ENCODE data around the gene BCL11B.

Gene BCL11B

GRCh38 chr14:99159341-99160340 is 112.4 kb downstream of the BCL11B start:
- DNase-seq (ENCODE audit: extremely low spot score): no peak
- ChIA-PET POLR2A (no interaction called here), CTCF (no interaction called here)
- no peak for TF ChIP-seq FOXK2 (IDR thresholded peaks at IDR 0.05)
- TF ChIP-seq LEF1 (IDR thresholded peaks at IDR 0.05; ENCODE audit: borderline replicate concordance): no peak
- TF ChIP-seq, protein P1, sequence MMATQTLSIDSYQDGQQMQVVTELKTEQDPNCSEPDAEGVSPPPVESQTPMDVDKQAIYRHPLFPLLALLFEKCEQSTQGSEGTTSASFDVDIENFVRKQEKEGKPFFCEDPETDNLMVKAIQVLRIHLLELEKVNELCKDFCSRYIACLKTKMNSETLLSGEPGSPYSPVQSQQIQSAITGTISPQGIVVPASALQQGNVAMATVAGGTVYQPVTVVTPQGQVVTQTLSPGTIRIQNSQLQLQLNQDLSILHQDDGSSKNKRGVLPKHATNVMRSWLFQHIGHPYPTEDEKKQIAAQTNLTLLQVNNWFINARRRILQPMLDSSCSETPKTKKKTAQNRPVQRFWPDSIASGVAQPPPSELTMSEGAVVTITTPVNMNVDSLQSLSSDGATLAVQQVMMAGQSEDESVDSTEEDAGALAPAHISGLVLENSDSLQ (IDR thresholded peaks at IDR 0.05): no peak
- no peak for TF ChIP-seq TARDBP (IDR thresholded peaks at IDR 0.05)
- TF ChIP-seq BHLHE40 (IDR thresholded peaks at IDR 0.05; ENCODE audit: borderline replicate concordance): no peak
- no peak for TF ChIP-seq NFRKB (IDR thresholded peaks at IDR 0.05)
- no peak for TF ChIP-seq ARNT (IDR thresholded peaks at IDR 0.05)
- no peak for TF ChIP-seq HDGF (IDR thresholded peaks at IDR 0.05; ENCODE audit: borderline replicate concordance)
- TF ChIP-seq CTBP1 (IDR thresholded peaks at IDR 0.05; ENCODE audit: borderline replicate concordance): no peak
- no peak for TF ChIP-seq L3MBTL2 (conservative IDR thresholded peaks at IDR 0.05)
- TF ChIP-seq ZNF384 (IDR thresholded peaks at IDR 0.05): no peak
- TF ChIP-seq SUZ12 (IDR thresholded peaks at IDR 0.05): no peak
- TF ChIP-seq ELF4 (IDR thresholded peaks at IDR 0.05): no peak

GRCh38 chr14:99158646-99159165 is 113.3 kb downstream of the BCL11B start:
- DNase-seq (ENCODE audit: extremely low spot score): no peak
- CTCF ChIA-PET: no interaction called here
- POLR2A ChIA-PET: no interaction called here
- no peak for TF ChIP-seq FOXA1 (IDR thresholded peaks at IDR 0.05)
- TF ChIP-seq, protein P1 (IDR thresholded peaks at IDR 0.05): no peak
- TF ChIP-seq BHLHE40 (IDR thresholded peaks at IDR 0.05; ENCODE audit: borderline replicate concordance): no peak
- TF ChIP-seq ELF4 (IDR thresholded peaks at IDR 0.05): no peak

GRCh38 chr14:99158150-99158549 is 113.8 kb downstream of the BCL11B start:
- ChIA-PET CTCF (no interaction called here), POLR2A (no interaction called here)
- no peak for DNase-seq (ENCODE audit: extremely low spot score)
- no peak for TF ChIP-seq NFRKB (IDR thresholded peaks at IDR 0.05)
- no peak for TF ChIP-seq ELF4 (IDR thresholded peaks at IDR 0.05)

GRCh38 chr14:99157676-99158075 is 114.3 kb downstream of the BCL11B start:
- TF ChIP-seq SUZ12 (IDR thresholded peaks at IDR 0.05) (no peak), CTBP1 (IDR thresholded peaks at IDR 0.05; ENCODE audit: borderline replicate concordance) (no peak), NFRKB (IDR thresholded peaks at IDR 0.05) (no peak), BHLHE40 (IDR thresholded peaks at IDR 0.05; ENCODE audit: borderline replicate concordance) (no peak), LEF1 (IDR thresholded peaks at IDR 0.05; ENCODE audit: borderline replicate concordance) (no peak), FOXM1 (IDR thresholded peaks at IDR 0.05; ENCODE audit: borderline replicate concordance) (no peak), ZNF384 (IDR thresholded peaks at IDR 0.05) (no peak), ELF4 (IDR thresholded peaks at IDR 0.05) (no peak), FOXA1 (IDR thresholded peaks at IDR 0.05) (no peak), ARNT (IDR thresholded peaks at IDR 0.05) (no peak), FOXK2 (IDR thresholded peaks at IDR 0.05) (no peak), SP1 (IDR thresholded peaks at IDR 0.05) (no peak), TARDBP (IDR thresholded peaks at IDR 0.05) (no peak), HDGF (IDR thresholded peaks at IDR 0.05; ENCODE audit: borderline replicate concordance) (no peak), L3MBTL2 (conservative IDR thresholded peaks at IDR 0.05) (no peak)
- TF ChIP-seq, protein P1 (IDR thresholded peaks at IDR 0.05): no peak
- POLR2A ChIA-PET: no interaction called here
- DNase-seq (ENCODE audit: extremely low spot score): no peak
- CTCF ChIA-PET: no interaction called here

GRCh38 chr14:99157246-99157645 is 114.8 kb downstream of the BCL11B start:
- ChIA-PET CTCF (no interaction called here), POLR2A (no interaction called here)
- no peak for DNase-seq (ENCODE audit: extremely low spot score)
- TF ChIP-seq ZNF384 (IDR thresholded peaks at IDR 0.05) (no peak), FOXM1 (IDR thresholded peaks at IDR 0.05; ENCODE audit: borderline replicate concordance) (no peak), L3MBTL2 (conservative IDR thresholded peaks at IDR 0.05) (no peak), ELF4 (IDR thresholded peaks at IDR 0.05) (no peak), HDGF (IDR thresholded peaks at IDR 0.05; ENCODE audit: borderline replicate concordance) (no peak), SP1 (IDR thresholded peaks at IDR 0.05) (no peak), ARNT (IDR thresholded peaks at IDR 0.05) (no peak), SUZ12 (IDR thresholded peaks at IDR 0.05) (no peak), CTBP1 (IDR thresholded peaks at IDR 0.05; ENCODE audit: borderline replicate concordance) (no peak), LEF1 (IDR thresholded peaks at IDR 0.05; ENCODE audit: borderline replicate concordance) (no peak), BHLHE40 (IDR thresholded peaks at IDR 0.05; ENCODE audit: borderline replicate concordance) (no peak), NFRKB (IDR thresholded peaks at IDR 0.05) (no peak), FOXA1 (IDR thresholded peaks at IDR 0.05) (no peak), TARDBP (IDR thresholded peaks at IDR 0.05) (no peak), FOXK2 (IDR thresholded peaks at IDR 0.05) (no peak)
- TF ChIP-seq, protein P1 (IDR thresholded peaks at IDR 0.05): no peak

All from HEK293T (cell line).